ENCODE results near the gene SLC13A3. TPM values are rescaled to one million over a fixed set of nuclear protein-coding genes. Genes with fewer than 3 reads are reported as not detected.
A peak's percentile ranks its signal among the peaks of the same experiment; 100 is the strongest.

Gene SLC13A3
- total RNA-seq, 1 experiment from 2014 or later, result 1.3 TPM

DNA sequence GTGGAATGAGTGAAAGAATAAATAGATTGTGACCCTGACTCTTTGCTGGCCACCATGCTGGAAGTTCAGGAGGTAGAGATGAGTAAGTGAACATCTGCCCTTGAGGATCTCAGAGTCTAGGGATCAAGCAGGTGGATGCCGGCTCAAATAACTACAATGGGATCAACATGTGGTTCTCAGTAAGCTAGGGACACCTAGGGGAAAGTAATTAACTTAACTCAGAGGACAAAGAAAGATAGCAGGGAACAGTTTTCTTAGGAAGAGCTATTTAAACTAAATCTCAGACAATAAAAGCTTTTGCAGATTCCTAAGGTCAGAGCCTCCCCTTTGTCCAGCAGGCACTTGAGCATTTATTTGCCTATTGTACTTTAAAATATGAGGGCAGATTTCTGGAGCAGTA lies 29.1 kb downstream of the SLC13A3 start:
- Histone ChIP-seq H3K4me1 (ENCODE audit: insufficient read depth, low read length, poor library complexity, severe bottlenecking) (no peaks in the 10 kb centered on the region), H3K27ac (ENCODE audit: low read depth, low read length, poor library complexity, severe bottlenecking) (no peak overlapping the region), H3K9me3 (ENCODE audit: low read depth, low read length, poor library complexity, severe bottlenecking) (no peaks in the 10 kb centered on the region), H3K36me3 (ENCODE audit: insufficient read depth, low read length, poor library complexity, severe bottlenecking) (no peaks in the 10 kb centered on the region), H3K27me3 (replicated peaks; ENCODE audit: insufficient read depth, low read depth, low read length, poor library complexity) (peaks cover 3% of the 10 kb centered on the region), H3K4me3 (ENCODE audit: low read depth, low read length, poor library complexity, severe bottlenecking) (no peak overlapping the region)
- BruUV-seq (replicated peaks), result no TSS peak
- CTCF ChIA-PET, result no interaction called here
- TF ChIP-seq EZH2 (IDR thresholded peaks at IDR 0.05; ENCODE audit: borderline replicate concordance, low read depth, low read length, poor library complexity, severe bottlenecking), result no peak
- no peak for TF ChIP-seq CTCF (conservative IDR thresholded peaks at IDR 0.05; ENCODE audit: low read depth, low read length)
- intact Hi-C loops (cut with micrococcal nuclease; ENCODE audit: unreplicated experiment), result no loop called here
- no peak for DNase-seq (ENCODE audit: low spot score)
- POLR2A ChIA-PET (ENCODE audit: low non-redundant PET), result no interaction called here

GRCh38 chr20:46621492-46621891 lies 29.8 kb downstream of the SLC13A3 start:
- CTCF ChIA-PET, result no interaction called here
- Histone ChIP-seq H3K4me1 (ENCODE audit: insufficient read depth, low read length, poor library complexity, severe bottlenecking) (no peaks in the 10 kb centered on the region), H3K27me3 (replicated peaks; ENCODE audit: insufficient read depth, low read depth, low read length, poor library complexity) (peaks cover 3% of the 10 kb centered on the region), H3K4me3 (ENCODE audit: low read depth, low read length, poor library complexity, severe bottlenecking) (no peak overlapping the region), H3K27ac (ENCODE audit: low read depth, low read length, poor library complexity, severe bottlenecking) (no peak overlapping the region), H3K36me3 (ENCODE audit: insufficient read depth, low read length, poor library complexity, severe bottlenecking) (no peaks in the 10 kb centered on the region), H3K9me3 (ENCODE audit: low read depth, low read length, poor library complexity, severe bottlenecking) (no peaks in the 10 kb centered on the region)
- POLR2A ChIA-PET (ENCODE audit: low non-redundant PET), result no interaction called here
- intact Hi-C loops (cut with micrococcal nuclease; ENCODE audit: unreplicated experiment), result no loop called here
- no TSS peak for BruUV-seq (replicated peaks)
- no peak for TF ChIP-seq EZH2 (IDR thresholded peaks at IDR 0.05; ENCODE audit: borderline replicate concordance, low read depth, low read length, poor library complexity, severe bottlenecking)
- TF ChIP-seq CTCF (conservative IDR thresholded peaks at IDR 0.05; ENCODE audit: low read depth, low read length), result no peak
- DNase-seq (ENCODE audit: low spot score), result peak; percentile 4

DNA sequence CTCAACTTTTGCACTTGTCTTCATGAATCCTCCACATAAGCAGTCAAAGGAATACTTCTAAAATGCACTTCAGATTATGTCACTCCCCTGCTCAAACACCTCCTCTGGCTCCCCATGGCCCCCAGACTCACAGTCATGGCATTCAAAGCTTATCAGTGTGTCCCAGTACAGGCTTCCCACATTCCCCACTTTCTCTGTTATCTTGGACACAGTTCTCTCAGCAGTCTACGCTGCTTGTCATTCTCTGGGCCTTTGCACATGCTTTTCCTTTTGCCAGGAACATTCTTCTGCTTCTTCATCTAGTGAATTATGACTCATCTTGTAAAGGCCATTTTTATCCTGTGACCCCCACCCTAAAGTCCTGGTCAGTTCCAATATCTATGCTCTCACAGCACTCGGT lies 31.8 kb downstream of the SLC13A3 start:
- intact Hi-C loops (cut with micrococcal nuclease; ENCODE audit: unreplicated experiment), result no loop called here
- TF ChIP-seq EZH2 (IDR thresholded peaks at IDR 0.05; ENCODE audit: borderline replicate concordance, low read depth, low read length, poor library complexity, severe bottlenecking) (no peak), CTCF (conservative IDR thresholded peaks at IDR 0.05; ENCODE audit: low read depth, low read length) (no peak)
- Histone ChIP-seq H3K4me1 (ENCODE audit: insufficient read depth, low read length, poor library complexity, severe bottlenecking) (no peaks in the 10 kb centered on the region), H3K4me3 (ENCODE audit: low read depth, low read length, poor library complexity, severe bottlenecking) (no peak overlapping the region), H3K36me3 (ENCODE audit: insufficient read depth, low read length, poor library complexity, severe bottlenecking) (no peaks in the 10 kb centered on the region), H3K27ac (ENCODE audit: low read depth, low read length, poor library complexity, severe bottlenecking) (no peak overlapping the region), H3K9me3 (ENCODE audit: low read depth, low read length, poor library complexity, severe bottlenecking) (no peaks in the 10 kb centered on the region), H3K27me3 (replicated peaks; ENCODE audit: insufficient read depth, low read depth, low read length, poor library complexity) (no peaks in the 10 kb centered on the region)
- ChIA-PET CTCF (no interaction called here), POLR2A (ENCODE audit: low non-redundant PET) (no interaction called here)
- BruUV-seq (replicated peaks), result no TSS peak
- no peak for DNase-seq (ENCODE audit: low spot score)
